Stimulated activated CD4-positive, alpha-beta T cell treated with anti-CD3 and anti-CD28 coated beads, Interleukin-15, amount 100 ng/mL, for 1 hour (primary cell): ENCODE data around the gene STMN3.
"Not testable (repeated sequence)": the region's sequence is repeated elsewhere in the genome, so short reads cannot be mapped to it uniquely, and the experiment has no call there.

Experiments used
- DNase-seq, 2 donors: peaks; one replicate each; pipeline ENCODE4 v3.0.0-alpha.2; 2020; ENCODE audit warnings: low read depth in 1 of 2, low spot score in 1 of 2

Gene STMN3

GRCh38 chr20:63657937-63658748, 4.9 kb upstream of the STMN3 start, which contains the start of gene RTEL1:
Gene RTEL1, plus strand, starts transcription at chr20:63658312. Its CDS starts 1,091 bp downstream, at chr20:63659403.
- DNase-seq: peak; percentile 82 to 87

DNA sequence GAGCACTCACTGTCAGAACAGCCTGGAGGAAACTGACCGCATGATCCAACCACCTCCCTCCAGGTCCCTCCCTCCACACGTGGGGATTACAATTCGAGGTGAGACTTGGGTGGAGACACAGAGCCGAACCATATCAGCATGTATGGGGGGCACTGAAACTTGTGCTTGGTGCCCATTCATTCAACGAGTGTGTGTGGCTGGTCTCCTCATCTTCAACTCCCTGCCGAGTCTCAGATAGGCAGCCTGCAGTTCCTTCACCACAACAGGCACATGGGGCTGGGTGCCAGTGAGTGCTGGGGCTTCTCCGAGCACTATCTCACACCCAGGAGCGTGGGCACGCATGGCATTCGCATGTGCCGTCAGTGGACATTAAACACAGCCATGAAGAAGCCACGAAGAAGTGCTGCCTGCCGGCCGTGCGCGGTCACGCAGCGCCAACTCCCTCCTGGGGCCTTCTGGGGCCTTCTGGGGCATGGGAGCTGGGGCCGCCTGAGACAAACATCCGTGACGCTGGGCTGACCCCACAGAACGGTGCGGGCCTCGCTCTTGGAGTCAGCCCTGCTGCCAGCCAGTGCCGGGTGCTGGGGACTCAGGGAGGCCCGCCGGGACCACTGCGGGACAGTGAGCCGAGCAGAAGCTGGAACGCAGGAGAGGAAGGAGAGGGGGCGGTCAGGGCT, 4.2 kb upstream of the STMN3 start:
- no peak for DNase-seq

GRCh38 chr20:63656451-63656850, 3.2 kb upstream of the STMN3 start:
- no peak for DNase-seq

DNA sequence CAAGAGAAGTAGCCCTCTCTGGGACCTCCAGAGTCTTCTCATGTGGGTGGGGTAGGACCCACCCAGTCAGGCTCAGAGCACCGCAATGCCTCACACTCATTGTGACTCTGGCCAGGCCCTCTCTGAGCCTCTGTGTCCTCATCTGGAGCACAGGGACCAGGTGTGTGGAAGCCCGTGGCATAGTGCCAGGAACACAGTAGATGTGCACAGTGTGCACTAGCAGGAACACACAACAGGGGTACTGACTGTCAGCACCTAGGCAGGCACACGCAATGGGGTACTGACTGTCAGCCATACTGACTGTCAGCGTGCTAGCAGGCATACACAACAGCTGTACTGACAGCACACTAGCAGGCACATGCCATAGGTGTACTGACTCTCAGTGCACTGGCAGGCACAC, 2.0 kb upstream of the STMN3 start:
- no peak for DNase-seq

DNA sequence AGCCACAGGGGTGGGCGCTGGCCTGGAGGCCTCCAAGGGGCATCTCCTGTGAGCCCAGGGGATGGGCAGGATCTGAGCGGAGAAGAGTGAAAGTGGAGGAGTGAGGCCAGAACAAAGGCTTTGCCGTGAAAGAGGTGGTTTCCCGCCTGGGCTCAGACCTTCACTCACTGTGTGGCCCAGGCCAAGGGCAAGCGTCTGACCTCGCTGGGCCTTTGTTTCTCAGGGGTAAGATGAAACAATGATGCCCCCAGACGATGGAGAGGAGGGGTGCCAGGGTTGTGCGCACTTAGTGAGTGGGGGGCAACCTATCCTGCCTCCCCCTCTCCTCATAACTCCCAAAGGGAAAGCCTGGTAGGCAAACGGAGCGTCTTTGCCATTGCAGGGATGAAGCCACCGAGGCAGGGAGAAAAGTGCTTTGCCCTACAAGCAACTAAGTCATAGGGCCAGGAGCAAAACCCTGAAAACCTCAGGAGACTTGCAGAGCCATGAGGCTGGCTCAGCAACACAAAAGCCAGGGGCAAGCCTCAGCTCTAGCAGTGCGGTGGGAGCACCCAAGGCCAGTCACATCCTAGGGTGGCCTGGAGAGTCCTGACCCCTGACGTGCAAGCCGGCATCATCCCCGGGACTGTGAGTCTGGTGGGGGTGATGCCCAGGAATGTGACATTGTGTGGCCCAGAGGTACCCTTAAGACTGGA, 897 bp upstream of the STMN3 start:
- DNase-seq: no peak

DNA sequence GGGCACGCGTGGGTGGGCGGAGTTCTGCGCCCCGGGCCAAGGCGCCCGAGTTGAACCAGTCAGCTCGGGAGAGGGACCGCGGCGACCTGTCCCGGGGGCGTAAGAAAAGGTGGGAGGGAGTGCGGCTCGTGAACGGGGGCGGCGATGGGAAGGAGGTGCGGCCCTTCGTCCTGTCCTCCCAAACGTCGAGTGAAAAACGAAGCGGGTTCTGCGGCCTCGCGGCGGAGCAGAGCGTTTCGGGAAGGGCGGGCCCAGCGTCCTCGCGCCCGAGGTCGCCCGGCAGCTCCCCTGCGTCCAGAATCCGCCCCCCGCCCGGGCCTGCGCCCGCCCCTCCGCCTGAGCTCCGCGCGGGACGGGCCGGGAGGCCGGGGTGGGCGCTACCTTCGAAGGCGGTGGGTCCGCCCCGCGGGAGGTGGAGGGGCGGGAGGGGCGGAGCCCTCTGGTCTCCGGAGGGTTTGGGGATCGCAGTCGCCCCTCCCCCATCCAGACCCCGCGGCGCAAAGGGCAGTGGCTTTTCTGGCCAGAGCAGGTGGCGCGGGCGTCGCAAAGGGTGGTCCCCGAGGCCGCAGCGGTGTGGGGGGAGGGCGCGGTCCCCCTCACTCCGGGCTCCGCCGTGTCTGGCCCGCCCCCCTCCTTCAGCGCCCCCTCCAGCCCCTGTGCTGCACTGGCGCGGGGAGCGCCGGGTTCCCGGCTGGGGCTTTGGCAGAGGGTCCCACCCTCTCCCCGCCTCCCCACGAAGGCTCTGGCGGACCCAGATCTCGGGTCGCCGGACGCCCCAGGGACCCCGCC, 838 bp downstream of the STMN3 start:
- no peak for DNase-seq

DNA sequence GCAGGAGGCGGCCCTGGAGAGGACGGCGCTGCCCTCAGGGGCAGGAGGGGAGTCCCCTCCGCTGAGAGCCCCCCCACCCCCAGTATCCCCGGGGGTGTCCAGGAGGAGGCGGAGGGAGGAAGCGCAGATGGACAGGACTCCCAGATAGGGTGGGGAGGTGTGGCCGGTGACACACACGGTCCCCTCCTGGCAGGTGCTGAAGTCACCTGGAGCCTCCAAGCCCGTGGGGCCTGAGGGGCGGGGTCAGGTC, 1.4 kb downstream of the STMN3 start:
- no peak for DNase-seq

GRCh38 chr20:63650486-63650885, 2.7 kb downstream of the STMN3 start:
- DNase-seq: not testable (repeated sequence)

DNA sequence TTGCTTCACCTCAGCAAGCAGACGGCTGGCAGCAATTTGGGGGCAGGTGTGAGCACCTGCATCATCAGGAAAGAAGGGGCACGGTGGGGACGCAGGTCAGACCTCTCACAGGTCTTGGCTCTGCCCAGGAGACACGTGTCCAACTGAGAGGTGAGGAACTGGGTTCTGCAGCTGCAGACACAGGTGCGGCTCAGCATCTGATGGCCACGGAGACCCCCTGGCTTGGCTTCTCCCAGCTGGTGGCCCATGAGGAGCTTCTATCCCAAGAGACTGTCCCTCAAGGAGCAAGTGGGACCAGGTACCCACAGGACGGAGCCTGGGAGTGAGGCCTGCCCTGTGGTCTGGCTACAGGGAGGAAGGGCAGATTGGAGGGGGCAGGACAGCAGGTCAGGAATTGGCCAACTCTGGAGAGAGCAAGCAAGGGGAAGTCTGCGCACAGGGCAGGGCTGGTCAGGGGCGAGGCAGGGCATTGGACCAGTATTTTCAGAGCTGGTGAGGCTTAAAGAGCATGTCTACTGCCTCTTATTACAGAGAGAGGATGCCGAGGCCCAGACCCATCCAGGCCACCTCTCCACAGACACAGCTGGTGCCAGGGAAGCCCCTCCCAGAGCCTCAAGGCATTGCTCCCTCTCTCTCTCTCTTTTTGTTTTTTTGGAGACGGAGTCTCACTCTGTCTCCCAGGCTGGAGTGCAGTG, 4.2 kb downstream of the STMN3 start:
- no peak for DNase-seq

GRCh38 chr20:63648190-63648589, 5.0 kb downstream of the STMN3 start:
- no peak for DNase-seq

- no peak for DNase-seq
Observed at GRCh38 chr20:63645218-63645617, 8.0 kb downstream of the STMN3 start.

- no peak for DNase-seq
Observed at GRCh38 chr20:63643946-63644345, 9.3 kb downstream of the STMN3 start.

GRCh38 chr20:63643499-63643898, 9.7 kb downstream of the STMN3 start:
- no peak for DNase-seq

DNA sequence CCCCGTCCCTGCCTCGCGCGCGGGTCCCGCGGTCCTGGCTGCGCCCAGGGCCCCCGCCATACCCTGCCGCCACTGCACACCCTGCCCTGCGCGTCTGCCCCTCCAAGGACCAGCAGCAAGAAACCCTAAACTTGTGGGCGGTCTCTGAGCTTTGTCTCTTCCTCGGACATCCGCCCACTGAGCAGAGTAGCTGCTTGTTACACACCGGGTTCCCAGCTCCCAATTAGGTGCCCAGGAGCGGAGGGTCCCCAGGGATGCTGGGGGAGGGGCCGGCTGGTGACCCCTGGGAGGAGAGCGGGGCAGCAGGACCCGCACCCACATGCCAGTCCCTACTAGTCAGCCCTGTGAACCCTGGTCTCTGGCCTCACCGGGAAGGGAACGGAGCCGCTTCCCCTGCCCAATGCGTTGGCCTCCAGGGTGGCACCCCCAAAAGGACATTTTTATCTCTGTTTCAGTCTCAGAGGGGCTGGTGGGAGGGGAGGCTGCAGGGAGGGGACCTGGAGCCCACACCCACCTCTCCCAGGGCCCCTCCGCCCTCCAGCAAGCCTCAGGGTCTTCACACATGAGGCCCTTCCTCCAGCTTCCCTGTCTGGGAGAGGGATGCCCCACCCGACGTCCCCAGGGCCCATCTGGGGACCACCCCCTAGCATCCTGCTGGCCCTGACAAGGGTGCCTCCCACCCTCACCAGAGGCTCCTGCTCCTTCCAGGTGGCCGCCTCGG, 10.5 kb downstream of the STMN3 start:
- no peak for DNase-seq

DNA sequence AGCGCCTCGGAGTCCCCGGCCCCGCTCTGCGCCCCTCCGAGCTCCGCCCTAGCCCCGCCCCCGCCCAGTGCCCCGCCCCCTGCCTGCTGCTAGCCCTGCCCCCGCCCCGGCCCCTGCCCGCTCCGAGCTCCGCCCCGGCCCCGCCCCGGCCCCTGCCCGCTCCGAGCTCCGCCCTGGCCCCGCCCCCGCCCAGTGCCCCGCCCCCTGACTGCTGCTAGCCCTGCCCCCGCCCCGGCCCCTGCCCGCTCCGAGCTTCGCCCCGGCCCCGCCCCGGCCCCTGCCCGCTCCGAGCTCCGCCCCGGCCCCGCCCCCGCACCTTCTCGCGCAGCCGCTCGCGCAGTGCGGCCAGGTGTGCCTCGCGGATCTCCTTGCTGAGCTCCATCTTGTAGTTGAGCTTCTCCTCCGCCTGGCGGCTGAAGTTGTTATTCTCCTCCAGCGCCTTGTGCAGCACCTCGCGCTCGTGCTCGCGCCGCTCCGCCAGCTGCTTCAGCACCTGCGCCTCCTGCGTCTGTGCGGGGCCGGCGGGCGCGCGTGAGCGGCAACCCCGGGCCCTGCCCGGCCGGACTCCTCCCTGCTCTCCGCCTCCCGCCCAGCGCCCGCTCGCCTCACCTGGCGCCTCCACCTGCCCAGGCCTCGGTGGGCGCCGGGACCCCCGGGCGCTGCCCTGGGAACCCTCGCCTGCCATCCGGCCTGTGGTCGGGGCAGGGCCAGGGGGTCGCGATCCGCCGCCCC, 11.3 kb downstream of the STMN3 start:
- peak; percentile 98 to 99 for DNase-seq

DNA sequence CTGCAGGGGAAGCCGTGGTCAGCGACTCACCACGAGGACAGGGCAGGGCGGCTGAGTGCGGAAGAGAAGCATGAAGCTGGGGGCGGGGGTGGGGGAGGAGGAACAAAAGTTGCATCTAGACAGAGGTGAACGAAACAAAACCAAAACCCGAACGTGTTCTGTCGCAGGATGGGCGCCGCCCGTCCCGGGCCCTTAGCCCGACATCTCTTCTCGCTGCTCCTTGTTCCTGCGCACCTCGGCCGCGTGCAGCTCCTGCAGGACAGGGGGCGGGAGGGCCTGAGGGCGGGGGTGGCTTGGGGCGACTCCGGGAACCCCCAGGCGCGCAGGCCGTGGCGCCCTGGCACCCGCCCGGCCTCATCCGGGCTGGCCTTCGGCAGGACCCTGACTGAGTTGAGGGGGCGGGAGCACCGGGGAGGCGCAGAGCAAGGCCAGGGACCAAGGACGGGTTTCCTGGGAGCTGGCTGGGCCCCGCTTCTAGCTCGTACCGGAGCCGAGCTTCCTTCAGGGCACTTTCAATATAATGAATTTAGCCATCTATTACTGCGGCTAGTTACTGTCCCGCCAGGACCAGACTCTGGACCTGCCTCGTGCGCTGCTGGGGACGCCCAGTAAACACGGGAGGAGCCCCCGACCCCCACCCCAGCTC, 12.0 kb downstream of the STMN3 start:
- no peak for DNase-seq

DNA sequence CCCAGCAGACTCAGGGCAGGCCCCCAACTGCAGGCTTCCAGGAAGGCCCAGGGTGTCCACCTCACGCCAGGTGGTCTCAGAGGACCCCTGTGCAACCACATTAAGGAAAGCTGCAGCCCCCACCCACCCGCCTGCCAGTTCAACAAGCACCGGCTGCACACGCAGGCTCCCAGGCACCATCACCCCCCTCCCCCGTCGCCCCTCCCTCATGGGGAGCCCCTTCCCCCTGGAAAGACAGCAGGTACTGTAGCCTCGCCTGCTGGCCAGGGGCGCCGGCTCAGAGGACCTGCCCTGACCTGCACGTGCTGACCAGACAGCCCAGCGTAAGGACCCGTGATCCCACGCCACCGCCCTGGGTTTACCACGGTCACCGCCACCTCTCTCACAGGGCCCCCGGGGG, 12.5 kb downstream of the STMN3 start:
- DNase-seq: not testable (repeated sequence)

GRCh38 chr20:63640086-63640485, 13.1 kb downstream of the STMN3 start:
- no peak for DNase-seq
